Fibroblast of mammary gland (primary cell): ENCODE data around the gene FAT4.

Source experiments
- DNase-seq: peaks from one replicate; pipeline ENCODE4 v3.0.0-alpha.2; 2010; ENCODE audit warnings: low read depth
- H3K4me3 ChIP-seq: 2 replicates; pipeline ENCODE4 v1.5.1; 2011; ENCODE audit warnings: low read depth, mild to moderate bottlenecking, low read length, moderate library complexity; ENCODE audit not compliant: control insufficient read depth
- TF ChIP-seq, protein P1 (sequence below): conservative IDR thresholded peaks from 2 replicates; pipeline ENCODE4 v1.5.1; 2011; ENCODE audit warnings: low read depth, low read length, inconsistent platforms; ENCODE audit not compliant: control insufficient read depth, insufficient read depth

FAT4 gene

DNA sequence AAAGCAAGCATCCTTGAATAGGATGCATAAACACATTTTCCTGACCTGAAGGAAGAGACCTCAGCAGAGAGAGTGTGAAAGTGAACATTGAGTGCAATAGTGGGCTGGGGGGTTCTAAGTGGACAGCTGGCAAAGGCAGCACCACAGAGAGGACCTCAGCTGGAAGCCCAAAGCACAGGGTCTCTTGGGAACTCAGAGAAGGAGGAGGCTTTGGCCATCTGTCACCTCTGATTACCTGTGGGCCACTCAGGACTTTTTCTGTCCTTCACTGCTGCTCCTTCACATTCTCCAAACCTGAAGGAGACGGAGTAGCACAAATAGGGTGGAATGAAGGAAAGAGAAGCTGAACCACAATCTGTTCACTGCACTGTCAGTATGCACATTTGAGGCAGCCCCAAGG is 37.9 kb upstream of the FAT4 start:
- TF ChIP-seq, protein P1, sequence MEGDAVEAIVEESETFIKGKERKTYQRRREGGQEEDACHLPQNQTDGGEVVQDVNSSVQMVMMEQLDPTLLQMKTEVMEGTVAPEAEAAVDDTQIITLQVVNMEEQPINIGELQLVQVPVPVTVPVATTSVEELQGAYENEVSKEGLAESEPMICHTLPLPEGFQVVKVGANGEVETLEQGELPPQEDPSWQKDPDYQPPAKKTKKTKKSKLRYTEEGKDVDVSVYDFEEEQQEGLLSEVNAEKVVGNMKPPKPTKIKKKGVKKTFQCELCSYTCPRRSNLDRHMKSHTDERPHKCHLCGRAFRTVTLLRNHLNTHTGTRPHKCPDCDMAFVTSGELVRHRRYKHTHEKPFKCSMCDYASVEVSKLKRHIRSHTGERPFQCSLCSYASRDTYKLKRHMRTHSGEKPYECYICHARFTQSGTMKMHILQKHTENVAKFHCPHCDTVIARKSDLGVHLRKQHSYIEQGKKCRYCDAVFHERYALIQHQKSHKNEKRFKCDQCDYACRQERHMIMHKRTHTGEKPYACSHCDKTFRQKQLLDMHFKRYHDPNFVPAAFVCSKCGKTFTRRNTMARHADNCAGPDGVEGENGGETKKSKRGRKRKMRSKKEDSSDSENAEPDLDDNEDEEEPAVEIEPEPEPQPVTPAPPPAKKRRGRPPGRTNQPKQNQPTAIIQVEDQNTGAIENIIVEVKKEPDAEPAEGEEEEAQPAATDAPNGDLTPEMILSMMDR = no peak
- H3K4me3 ChIP-seq = no peak overlapping the region
- no peak for DNase-seq

DNA sequence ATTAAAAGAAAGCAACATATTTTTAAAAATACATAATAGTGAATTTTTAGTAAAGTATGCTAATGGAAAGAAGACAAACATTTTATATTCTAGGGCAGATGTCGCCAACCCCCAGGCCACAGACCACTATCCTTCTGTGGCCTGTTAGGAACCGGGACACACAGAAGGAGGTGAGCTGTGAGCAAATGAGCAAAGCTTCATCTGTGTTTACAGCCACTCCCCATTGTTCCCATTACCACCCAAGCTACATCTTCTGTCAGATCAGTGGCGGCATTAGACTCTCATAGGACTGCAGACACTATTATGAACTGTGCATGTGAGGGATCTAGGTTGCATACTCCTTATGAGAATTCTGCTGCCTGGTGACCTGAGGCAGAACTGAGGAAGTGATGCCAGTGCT is 37.0 kb upstream of the FAT4 start:
- no peak for DNase-seq
- TF ChIP-seq, protein P1 = no peak
- H3K4me3 ChIP-seq = no peak overlapping the region

DNA sequence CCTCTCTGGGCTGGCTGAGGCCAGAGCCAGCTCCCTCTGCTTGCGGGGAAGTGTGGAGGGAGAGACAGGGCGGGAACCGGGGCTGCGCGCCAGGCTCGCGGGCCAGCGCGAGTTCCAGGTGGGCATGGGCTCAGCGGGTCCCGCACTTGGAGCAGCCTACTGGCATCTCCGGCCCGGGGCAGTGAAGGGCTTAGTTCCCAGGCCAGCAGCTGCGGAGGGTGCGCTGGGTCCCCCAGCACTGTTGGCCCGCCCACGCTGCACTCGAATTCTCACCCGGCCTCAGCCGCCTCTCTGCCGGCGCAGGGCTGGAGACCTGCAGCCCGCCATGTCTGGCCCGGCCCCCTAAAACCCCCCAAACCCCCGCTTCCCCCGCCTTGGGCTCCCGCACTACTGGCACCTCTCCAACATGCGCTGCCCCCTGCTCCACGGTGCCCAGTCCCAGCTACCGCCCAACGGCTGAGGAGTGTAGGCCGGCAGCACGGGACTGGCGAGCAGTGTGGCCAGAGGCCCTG is 33.8 kb upstream of the FAT4 start:
- no peak for DNase-seq
- TF ChIP-seq, protein P1 = no peak
- H3K4me3 ChIP-seq = no peak overlapping the region

DNA sequence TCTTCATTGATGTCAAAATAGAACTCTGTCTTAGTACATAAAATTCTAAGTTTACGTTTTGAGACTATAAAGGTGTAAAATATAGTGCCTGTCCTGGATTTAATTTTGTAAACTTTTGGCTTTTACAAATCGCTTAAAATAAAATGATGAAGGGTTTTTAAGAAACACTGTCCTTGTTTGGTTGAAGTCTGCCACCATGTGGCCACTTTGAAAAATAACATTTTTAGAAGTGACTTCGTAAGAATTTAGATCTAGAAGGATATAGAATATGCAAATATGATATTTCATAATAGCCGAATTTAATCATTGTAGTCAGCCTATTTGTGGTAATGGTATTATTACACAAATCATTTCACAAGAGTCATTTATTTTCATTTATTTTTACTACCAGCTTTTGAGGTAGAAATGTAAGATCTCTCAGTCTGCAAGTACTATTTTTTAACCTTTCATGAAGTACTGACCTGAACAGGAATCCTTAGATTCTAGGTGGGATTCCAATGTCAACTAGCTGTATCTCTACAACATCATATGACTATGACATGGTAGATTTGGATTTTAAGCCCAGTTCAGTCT is 31.0 kb upstream of the FAT4 start:
- H3K4me3 ChIP-seq = no peak overlapping the region
- DNase-seq = peak; percentile 53
- TF ChIP-seq, protein P1 = peak; percentile 45

DNA sequence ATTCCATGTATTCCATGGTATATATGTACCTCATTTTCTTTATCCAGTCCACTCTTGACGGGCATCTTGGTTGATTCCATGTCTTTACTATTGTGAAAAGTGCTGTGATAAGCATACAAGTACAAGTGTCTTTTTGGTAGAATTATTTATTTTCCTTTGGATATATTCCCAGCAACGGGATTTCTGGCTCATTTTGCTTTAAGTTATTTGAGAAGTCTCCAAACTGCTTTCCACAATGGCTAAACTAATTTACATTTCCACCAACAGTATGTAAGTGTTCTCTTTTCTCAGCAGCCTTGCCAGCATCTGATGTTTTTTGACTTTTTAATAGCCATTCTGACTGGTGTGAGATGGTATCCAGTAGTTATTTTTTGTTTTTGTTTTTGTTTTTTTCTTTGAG is 17.6 kb upstream of the FAT4 start:
- no peak overlapping the region for H3K4me3 ChIP-seq
- TF ChIP-seq, protein P1 = no peak
- DNase-seq = no peak

DNA sequence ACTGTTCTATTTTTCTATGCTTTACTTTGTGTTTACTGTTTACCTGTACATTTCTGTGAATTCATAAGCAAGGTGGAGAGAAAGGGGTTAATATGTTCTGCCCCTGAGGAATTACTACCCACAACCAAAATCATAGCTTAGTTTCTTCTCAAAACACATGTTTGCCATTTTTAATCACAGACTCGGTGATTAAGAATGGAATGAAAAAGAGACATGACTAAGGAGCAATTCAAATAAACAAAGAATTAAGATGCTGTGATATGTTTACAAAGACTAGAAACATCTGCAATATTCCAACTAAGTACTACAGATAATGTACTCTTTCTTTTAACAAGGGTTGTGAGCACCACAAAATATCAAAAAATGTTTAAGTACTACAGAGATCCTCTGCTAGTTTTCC is 11.7 kb upstream of the FAT4 start:
- TF ChIP-seq, protein P1 = no peak
- DNase-seq = peak; percentile 35
- H3K4me3 ChIP-seq = no peak overlapping the region

DNA sequence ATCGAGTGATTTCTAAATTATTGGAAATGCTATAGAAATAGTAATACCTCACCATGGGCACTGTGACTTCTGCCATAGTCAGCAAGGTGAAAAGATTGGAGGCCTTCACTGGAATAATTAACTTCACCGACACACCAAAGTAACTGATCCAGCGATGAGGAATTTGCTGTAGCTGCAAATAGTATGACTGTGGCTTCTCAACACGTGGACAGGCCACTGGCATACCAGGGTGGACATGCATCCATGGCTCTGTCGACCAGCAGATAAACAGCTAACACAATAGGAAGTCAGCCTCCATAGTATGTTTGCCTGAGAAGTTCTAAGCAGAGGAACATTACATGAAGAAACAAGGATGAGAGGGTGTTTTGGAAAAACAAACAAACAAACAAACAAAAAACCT is 10.9 kb upstream of the FAT4 start:
- H3K4me3 ChIP-seq = no peak overlapping the region
- TF ChIP-seq, protein P1 = no peak
- DNase-seq = no peak
